Erythroblast (primary cell): Measurements from ENCODE around the gene BIRC2.

ENCODE experiments used
- GATA1 ChIP-seq: IDR thresholded peaks from 2 replicates; pipeline ENCODE4 v1.6.1; 2011; ENCODE audit warnings: low read depth, mild to moderate bottlenecking, control low read depth, low read length, moderate library complexity
- POLR2A ChIP-seq: IDR thresholded peaks from 2 replicates; pipeline ENCODE4 v1.6.1; 2011; ENCODE audit warnings: mild to moderate bottlenecking, low read length

GRCh38 chr11:102367364-102367763, 20.4 kb downstream of the BIRC2 start:
- no peak for TF ChIP-seq POLR2A
- TF ChIP-seq GATA1: no peak
